H7 (cell line): Measurements from ENCODE around the gene DNAJC28. TPM values are rescaled to one million over a fixed set of nuclear protein-coding genes. Genes with fewer than 3 reads are reported as not detected.

Experiments used
- total RNA-seq: library from RNA; depleted of rRNA; stranded (reverse); fragments of >200 nt; shearing (Covaris generic); gene quantifications from 2 replicates; pipeline ENCODE4 v1.2.3, GENCODE V29; 2014; rRNA removed

Gene DNAJC28
- total RNA-seq, 1 experiment from 2014 or later, result 1.0 TPM

Other genes with a start within 250 kb of the DNAJC28 start
- gene IL10RB, start 225.3 kb downstream of the DNAJC28 start, total RNA-seq, result 5.0 and 6.7 TPM in 2 replicates
- 1.2 and 1.6 TPM in 2 replicates for gene IFNAR1, start 166.7 kb downstream of the DNAJC28 start, total RNA-seq
- gene IFNGR2, start 88.3 kb downstream of the DNAJC28 start, total RNA-seq, result 37.8 and 46.1 TPM in 2 replicates
- gene TMEM50B, start 11.7 kb downstream of the DNAJC28 start, total RNA-seq, result 8.5 and 13.0 TPM in 2 replicates
- 144 and 153 TPM in 2 replicates for gene GART, start 50.4 kb upstream of the DNAJC28 start, total RNA-seq
- 73.8 and 89.9 TPM in 2 replicates for gene SON, start 51.3 kb upstream of the DNAJC28 start, total RNA-seq
- 37.6 and 38.6 TPM in 2 replicates for gene DONSON, start 97.0 kb upstream of the DNAJC28 start, total RNA-seq
- gene CRYZL1, start 150.0 kb upstream of the DNAJC28 start, total RNA-seq, result 8.3 and 20.0 TPM in 2 replicates
- gene ITSN1, start 150.8 kb upstream of the DNAJC28 start, total RNA-seq, result 44.3 and 88.6 TPM in 2 replicates